SJSA1 (cell line): ENCODE results near the gene SERINC4. TPM values are rescaled to one million over a fixed set of nuclear protein-coding genes. Genes with fewer than 3 reads are reported as not detected.
"Not testable (repeated sequence)": the region's sequence is repeated elsewhere in the genome, so short reads cannot be mapped to it uniquely, and the experiment has no call there.

Experiments
- DNase-seq, 2 experiments: peaks; one replicate each; pipeline ENCODE4 v3.0.0-alpha.2; 2015 to 2020; ENCODE audit warnings: low spot score in 2 of 2, low read depth in 1 of 2
- H3K27ac ChIP-seq: fragments of 250-450 bp; sonication (Bioruptor Pico); 2 replicates; pipeline ENCODE4 v1.5.1; 2020; ENCODE audit warnings: mild to moderate bottlenecking, moderate library complexity
- H3K27me3 ChIP-seq: fragments of 250-450 bp; sonication (Bioruptor Pico); replicated peaks from 2 replicates; pipeline ENCODE4 v1.5.1; 2020; ENCODE audit warnings: mild to moderate bottlenecking, moderate library complexity
- H3K36me3 ChIP-seq: fragments of 250-450 bp; sonication (Bioruptor Pico); 2 replicates; pipeline ENCODE4 v1.5.1; 2020; ENCODE audit warnings: mild to moderate bottlenecking
- H3K4me1 ChIP-seq: fragments of 250-450 bp; sonication (Bioruptor Pico); replicated peaks from 2 replicates; pipeline ENCODE4 v1.6.1; 2021; ENCODE audit warnings: mild to moderate bottlenecking
- H3K4me3 ChIP-seq: fragments of 250-450 bp; sonication (Bioruptor Pico); 2 replicates; pipeline ENCODE4 v1.5.1; 2020; ENCODE audit warnings: mild to moderate bottlenecking
- H3K9me3 ChIP-seq: fragments of 250-450 bp; sonication (Bioruptor Pico); replicated peaks from 2 replicates; pipeline ENCODE4 v1.5.1; 2020; ENCODE audit warnings: mild to moderate bottlenecking
- total RNA-seq: library from RNA; depleted of rRNA; stranded (reverse); fragments of >200 nt; shearing (Covaris generic); gene quantifications from 2 replicates; pipeline ENCODE4 v1.2.3, GENCODE V29; 2014; rRNA removed

SERINC4 gene
- not detected in 2 replicates for total RNA-seq

- Histone ChIP-seq H3K27ac (peak within 1 kb of the TSS; percentile 27; the same call in 1 of the 2 replicates), H3K9me3 (no peaks in the 10 kb centered on the region), H3K4me1 (peaks cover 15% of the 10 kb centered on the region), H3K36me3 (peaks cover 100% of the 10 kb centered on the region), H3K27me3 (no peaks in the 10 kb centered on the region), H3K4me3 (peak within 1 kb of the TSS; percentile 60)
- DNase-seq: no peak
Measured at GRCh38 chr15:43799945-43800285, at the start of gene SERINC4. Gene SERINC4 (minus strand): TSS chr15:43800220. CDS start chr15:43799986, 234 bp downstream.

DNA sequence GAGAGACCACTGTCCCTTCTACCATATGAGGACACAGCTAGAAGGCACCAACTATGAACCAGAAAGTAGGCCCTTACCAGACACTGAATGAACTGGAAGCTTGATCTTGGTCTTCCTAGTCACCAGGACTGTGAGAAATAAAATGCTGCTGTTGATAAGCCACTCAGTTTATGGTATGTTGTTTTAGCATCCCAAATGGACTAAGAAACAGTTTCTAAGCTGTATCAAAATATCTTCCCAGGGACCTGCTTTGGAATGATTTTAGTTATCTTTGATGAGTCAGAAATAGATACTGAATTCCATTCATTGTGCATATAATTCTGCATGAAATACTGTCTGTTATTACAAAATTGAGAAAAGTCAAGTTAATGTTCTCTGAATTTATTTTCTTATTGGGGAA lies 45.4 kb upstream of the SERINC4 start:
- H3K4me1 ChIP-seq: no peaks in the 10 kb centered on the region
- no peak overlapping the region for H3K4me3 ChIP-seq
- peaks cover 80% of the 10 kb centered on the region for H3K36me3 ChIP-seq
- no peak for DNase-seq
- no peaks in the 10 kb centered on the region for H3K9me3 ChIP-seq
- H3K27me3 ChIP-seq: no peaks in the 10 kb centered on the region
- no peak overlapping the region for H3K27ac ChIP-seq

DNA sequence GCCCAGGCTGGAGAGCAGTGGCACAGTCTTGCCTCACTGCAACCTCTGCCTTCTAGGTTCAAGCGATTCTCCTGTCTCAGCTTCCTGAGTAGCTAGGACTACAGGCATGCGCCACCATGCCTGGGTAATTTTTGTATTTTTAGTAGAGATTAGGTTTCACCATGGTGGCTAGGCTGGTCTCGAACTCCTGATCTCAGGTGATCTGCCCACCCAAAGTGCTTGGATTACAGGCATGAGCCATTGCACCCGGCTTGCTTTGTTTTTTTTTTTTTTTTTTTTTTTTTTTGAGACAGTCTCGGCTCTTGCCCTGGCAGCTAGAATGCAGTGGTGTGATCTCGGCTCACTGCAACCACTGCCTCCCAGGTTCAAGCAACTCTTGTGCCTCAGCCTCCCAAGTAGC lies 32.5 kb upstream of the SERINC4 start:
- not testable (repeated sequence) for H3K27ac ChIP-seq, H3K4me1 ChIP-seq, DNase-seq, H3K9me3 ChIP-seq, H3K27me3 ChIP-seq, H3K4me3 ChIP-seq
- peaks cover 71% of the 10 kb centered on the region for H3K36me3 ChIP-seq

DNA sequence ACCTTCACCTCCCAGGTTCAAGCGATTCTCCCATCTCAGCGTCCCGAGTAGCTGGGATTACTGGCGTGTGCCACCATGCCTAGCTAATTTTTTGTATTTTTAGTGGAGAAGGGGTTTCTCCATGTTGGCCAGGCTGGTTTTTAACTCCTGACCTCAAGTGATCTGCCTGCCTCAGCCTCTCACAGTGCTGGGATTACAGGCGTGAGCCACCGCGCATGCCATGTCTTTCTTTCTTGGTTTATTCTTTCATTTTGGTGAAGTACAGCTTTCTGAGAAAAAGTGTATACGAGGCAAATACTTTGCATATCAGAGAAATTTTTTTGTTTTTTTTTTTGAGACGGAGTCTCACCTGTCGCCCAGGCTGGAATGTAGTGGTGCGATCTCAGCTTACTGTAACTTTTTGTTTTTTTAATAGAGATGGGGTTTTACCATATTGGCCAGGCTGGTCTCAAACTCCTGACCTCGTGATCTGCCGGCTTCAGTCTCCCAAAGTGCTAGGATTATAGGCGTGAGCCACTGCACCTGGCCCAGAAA lies 31.6 kb upstream of the SERINC4 start:
- peaks cover 64% of the 10 kb centered on the region for H3K36me3 ChIP-seq
- H3K27me3 ChIP-seq, H3K4me3 ChIP-seq, DNase-seq, H3K9me3 ChIP-seq, H3K4me1 ChIP-seq, H3K27ac ChIP-seq: not testable (repeated sequence)

GRCh38 chr15:43830691-43831275 lies 30.8 kb upstream of the SERINC4 start:
- not testable (repeated sequence) for H3K4me3 ChIP-seq, H3K27ac ChIP-seq, DNase-seq, H3K4me1 ChIP-seq, H3K9me3 ChIP-seq, H3K27me3 ChIP-seq
- peaks cover 56% of the 10 kb centered on the region for H3K36me3 ChIP-seq

GRCh38 chr15:43829951-43830540 lies 30.0 kb upstream of the SERINC4 start:
- H3K4me3 ChIP-seq, H3K27ac ChIP-seq, DNase-seq, H3K4me1 ChIP-seq, H3K27me3 ChIP-seq, H3K9me3 ChIP-seq: not testable (repeated sequence)
- peaks cover 56% of the 10 kb centered on the region for H3K36me3 ChIP-seq

GRCh38 chr15:43828061-43828657 lies 28.1 kb upstream of the SERINC4 start:
- Histone ChIP-seq H3K27me3 (no peaks in the 10 kb centered on the region), H3K36me3 (peaks cover 42% of the 10 kb centered on the region), H3K27ac (peak overlapping the region; percentile 72; the same call in 1 of the 2 replicates), H3K4me1 (peaks cover 15% of the 10 kb centered on the region), H3K4me3 (peak overlapping the region; percentile 53), H3K9me3 (no peaks in the 10 kb centered on the region)
- peak in 1 of 2 experiments; percentile 17 for DNase-seq

GRCh38 chr15:43826508-43827341 lies 26.7 kb upstream of the SERINC4 start, which contains the start of gene WDR76:
Gene WDR76 (plus strand): TSS chr15:43827002. CDS start chr15:43827033, 31 bp downstream.
- H3K27ac ChIP-seq: peak within 1 kb of the TSS; percentile 72
- no peaks in the 10 kb centered on the region for H3K27me3 ChIP-seq
- peak within 1 kb of the TSS; percentile 53 for H3K4me3 ChIP-seq
- peaks cover 32% of the 10 kb centered on the region for H3K36me3 ChIP-seq
- H3K9me3 ChIP-seq: no peaks in the 10 kb centered on the region
- peaks cover 15% of the 10 kb centered on the region for H3K4me1 ChIP-seq
- peak; percentile 84 to 89 for DNase-seq

GRCh38 chr15:43826029-43826507 lies 26.0 kb upstream of the SERINC4 start:
- no peaks in the 10 kb centered on the region for H3K9me3 ChIP-seq
- H3K4me1 ChIP-seq: peaks cover 15% of the 10 kb centered on the region
- peak overlapping the region; percentile 72 for H3K27ac ChIP-seq
- DNase-seq: peak in 1 of 2 experiments; percentile 8
- peaks cover 30% of the 10 kb centered on the region for H3K36me3 ChIP-seq
- H3K27me3 ChIP-seq: no peaks in the 10 kb centered on the region
- no peak overlapping the region for H3K4me3 ChIP-seq

GRCh38 chr15:43825305-43825704 lies 25.3 kb upstream of the SERINC4 start:
- H3K36me3 ChIP-seq: peaks cover 28% of the 10 kb centered on the region
- H3K27ac ChIP-seq, H3K27me3 ChIP-seq, H3K9me3 ChIP-seq, H3K4me3 ChIP-seq: not testable (repeated sequence)
- DNase-seq: peak in 1 of 2 experiments; percentile 16
- H3K4me1 ChIP-seq: peaks cover 15% of the 10 kb centered on the region

DNA sequence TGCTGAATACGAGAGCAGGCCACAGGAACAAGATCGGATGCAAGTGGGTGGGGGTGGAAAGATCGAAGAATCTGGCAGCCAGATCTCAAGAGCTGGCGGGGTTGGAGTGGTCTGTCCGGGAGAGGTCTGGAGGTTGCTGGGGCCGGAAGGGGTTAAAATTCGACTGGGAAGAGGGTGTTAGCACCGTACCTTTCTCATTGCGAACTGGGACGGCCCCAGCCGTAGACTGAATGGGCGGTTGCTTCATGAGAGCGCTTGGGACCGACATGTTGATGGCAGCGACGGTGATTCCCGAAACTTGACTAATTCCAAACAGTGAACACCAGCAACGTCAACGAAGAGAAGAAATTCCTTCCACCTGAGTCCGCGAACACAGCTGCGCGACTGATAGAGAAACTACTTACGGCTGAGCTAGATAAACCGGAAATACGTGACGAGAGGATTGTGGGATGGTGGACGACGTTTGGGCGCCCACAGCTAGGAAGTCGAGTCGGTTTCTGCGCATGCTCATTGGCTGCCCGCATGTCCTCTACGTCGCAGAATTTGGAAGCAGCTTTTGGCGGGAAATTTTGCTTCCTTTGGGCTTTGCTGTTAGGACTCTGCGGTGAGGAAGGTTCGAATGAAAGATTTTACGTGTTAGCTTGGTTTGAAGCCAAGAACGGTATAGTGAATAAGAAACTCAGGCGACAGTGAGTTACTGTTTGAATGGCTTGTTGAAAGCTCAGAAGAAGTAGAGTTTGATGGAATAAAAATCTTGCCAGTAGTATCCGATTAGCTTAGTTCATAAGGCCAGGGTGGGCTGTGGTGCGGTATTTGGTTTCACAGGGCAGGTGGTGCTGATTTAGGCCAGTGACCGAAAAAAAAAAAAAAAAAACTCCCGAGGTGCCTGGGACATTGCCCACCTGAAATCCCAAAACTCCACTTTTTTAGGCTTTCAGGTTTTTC lies 24.6 kb upstream of the SERINC4 start, which contains the start of gene MFAP1:
MFAP1 (minus strand) TSS at position 389 of the 945 bp plus-strand sequence; CDS start at position 268, 121 bp downstream.
- Histone ChIP-seq H3K4me1 (peaks cover 15% of the 10 kb centered on the region), H3K9me3 (no peaks in the 10 kb centered on the region), H3K27me3 (no peaks in the 10 kb centered on the region), H3K36me3 (peaks cover 30% of the 10 kb centered on the region), H3K4me3 (peak within 1 kb of the TSS; percentile 59), H3K27ac (peak within 1 kb of the TSS; percentile 83)
- DNase-seq: peak; percentile 92 to 97

DNA sequence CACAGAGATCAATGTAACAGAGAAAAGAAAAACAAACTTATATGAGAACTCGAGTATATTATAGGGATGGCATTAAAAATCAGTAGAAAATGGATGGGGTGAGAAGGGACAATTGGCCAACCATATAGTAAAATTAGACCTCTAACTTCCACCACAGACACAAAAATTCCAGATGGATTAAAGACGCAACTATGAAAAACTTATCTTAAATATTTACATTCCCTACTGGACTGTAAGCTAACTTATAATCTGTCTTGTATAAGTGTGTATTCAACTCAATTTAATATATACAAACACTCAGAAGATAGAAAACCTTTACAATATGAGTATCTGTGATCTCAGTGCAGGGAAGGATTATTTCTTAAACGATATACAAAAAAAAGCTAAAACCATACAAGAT lies 21.5 kb upstream of the SERINC4 start:
- Histone ChIP-seq H3K4me1 (peaks cover 7% of the 10 kb centered on the region), H3K27me3 (no peaks in the 10 kb centered on the region), H3K36me3 (peaks cover 30% of the 10 kb centered on the region), H3K27ac (no peak overlapping the region), H3K9me3 (no peaks in the 10 kb centered on the region), H3K4me3 (no peak overlapping the region)
- DNase-seq: no peak
